GM21737 (cell line): ENCODE data around the gene ARID3A.

Experiments
- ATAC-seq: cut with Tn5 transposase; IDR thresholded peaks from one replicate; pipeline ENCODE4 v1.9.1; 2021; ENCODE audit warnings: mild to moderate bottlenecking, moderate library complexity; ENCODE audit not compliant: unreplicated experiment

Gene ARID3A

DNA sequence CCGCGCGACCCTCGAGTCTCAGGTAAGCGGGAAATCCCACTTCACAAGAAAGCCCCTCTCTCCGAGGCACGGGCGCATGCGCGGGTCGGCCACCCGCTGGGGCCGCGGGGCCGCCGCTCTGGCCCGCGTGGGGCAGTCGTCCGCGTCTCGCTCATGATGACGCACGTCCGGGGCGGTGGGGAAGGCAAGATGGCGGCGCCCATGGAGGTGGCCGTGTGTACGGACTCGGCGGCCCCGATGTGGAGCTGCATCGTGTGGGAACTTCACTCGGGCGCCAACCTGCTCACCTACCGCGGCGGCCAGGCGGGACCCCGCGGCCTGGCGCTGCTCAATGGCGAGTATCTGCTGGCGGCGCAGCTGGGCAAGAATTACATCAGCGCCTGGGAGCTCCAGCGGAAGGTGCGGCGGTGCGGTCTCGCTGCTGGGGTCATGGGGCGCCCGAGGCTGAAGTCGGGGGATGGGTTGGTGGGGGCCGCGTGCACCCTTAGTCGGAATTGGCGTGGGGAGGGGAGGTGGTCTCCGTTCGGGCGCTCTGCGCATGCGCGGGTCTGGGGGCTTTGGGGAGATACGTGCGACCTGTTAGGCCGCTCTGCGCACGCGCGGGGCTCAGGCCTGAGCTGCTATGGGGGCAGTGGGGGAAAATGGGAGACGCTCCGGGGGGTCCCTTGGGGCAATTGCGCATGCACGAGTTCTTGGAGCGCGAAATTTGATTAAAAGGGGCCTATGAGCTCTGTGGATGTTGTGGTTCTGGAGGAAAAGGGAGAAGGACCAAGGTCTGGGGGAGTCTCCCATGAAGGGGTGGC lies 58.5 kb downstream of the ARID3A start, which contains the start of gene WDR18:
WDR18 (plus strand) TSS at position 181 of the 803 bp plus-strand sequence; CDS start at position 190, 9 bp downstream.
- ATAC-seq: peak; percentile 67

DNA sequence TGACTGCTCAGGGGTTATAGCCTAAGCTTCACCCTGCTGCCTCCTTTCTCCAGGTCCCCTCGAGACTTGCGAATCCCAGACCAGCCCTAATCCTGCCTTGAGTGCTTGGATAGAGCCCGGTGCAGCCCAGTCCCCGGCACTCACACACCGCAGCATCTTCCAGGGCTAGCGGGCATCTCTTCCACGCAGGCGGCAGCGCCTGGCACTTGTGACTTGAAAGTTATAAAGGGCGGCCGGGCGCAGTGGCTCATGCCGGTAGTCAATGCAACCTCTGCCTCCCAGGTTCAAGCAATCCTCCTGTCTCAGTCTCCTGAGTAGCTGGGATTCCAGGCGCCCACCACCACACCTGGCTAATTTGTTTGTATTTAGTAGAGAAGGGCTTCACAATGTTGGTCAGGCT lies 60.2 kb downstream of the ARID3A start:
- no peak for ATAC-seq

DNA sequence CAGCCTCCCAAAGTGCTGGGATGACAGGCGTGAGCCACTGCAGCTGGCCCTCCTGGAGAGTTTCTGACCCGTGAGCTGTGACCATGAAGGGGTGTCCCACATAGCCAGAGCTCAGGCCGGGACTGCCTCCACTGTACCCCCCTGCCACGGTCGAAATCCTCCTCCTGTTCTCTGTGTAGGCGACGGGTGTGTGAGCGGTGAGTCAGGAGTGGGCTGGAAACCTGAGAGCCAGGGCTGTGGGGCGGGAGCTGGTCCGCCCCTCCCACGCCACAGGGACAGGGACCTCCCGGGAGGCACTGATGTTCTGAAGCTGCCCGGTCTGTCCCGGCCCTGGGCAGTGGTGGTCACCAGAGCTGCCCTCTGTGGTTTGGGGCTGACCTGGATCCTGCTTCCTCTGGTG lies 62.2 kb downstream of the ARID3A start:
- ATAC-seq: no peak

DNA sequence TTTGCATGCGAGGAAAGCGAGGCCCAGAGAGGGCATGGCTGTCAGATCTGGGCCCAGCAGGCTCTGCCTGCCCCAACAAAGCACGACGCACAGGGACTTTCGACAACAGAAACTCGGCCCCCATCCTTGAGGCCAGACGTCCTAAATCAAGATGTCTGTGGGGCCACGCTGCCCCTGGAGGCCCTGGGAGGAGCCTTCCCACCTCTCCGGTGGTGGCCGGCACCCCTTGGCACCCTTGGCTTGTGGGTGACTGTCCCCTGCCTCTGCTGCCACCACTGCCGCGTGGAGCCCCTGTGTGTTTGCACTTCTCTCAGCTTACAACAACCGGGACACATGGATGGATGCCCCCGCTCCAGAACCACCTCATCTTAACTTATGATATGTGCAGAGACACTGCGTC lies 62.7 kb downstream of the ARID3A start:
- ATAC-seq: no peak

DNA sequence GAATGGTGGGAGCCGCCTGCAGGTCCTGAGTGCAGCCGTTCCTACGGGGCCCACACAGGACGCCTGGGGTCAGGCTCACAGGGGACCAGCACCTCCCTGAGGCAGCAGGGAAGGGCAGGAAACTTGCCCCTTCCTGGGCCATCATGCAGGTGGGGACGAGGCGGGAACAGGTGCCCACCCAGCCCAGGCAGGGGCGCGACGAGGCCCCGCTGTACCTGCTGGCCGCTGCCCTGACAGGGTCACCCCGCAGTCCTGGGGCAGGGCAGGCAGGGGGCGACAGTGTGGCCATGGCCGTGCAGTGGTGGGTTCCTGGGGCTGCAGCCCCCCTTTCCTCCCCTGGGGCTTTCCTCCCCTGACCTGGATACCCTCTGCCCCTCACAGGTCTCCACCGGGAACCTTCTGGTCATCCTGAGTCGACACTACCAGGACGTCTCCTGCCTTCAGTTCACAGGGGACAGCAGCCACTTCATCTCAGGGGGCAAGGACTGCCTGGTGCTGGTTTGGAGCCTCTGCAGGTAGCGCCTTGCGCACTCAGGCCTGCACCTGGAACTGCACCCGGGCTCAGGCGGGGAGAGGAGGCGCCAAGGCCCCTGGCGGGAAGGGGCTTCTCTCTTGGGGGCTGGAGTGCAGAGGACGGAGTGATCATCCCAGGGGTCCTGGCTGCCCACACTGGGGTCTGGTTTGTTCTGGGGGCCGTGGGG lies 63.7 kb downstream of the ARID3A start:
- ATAC-seq: no peak

DNA sequence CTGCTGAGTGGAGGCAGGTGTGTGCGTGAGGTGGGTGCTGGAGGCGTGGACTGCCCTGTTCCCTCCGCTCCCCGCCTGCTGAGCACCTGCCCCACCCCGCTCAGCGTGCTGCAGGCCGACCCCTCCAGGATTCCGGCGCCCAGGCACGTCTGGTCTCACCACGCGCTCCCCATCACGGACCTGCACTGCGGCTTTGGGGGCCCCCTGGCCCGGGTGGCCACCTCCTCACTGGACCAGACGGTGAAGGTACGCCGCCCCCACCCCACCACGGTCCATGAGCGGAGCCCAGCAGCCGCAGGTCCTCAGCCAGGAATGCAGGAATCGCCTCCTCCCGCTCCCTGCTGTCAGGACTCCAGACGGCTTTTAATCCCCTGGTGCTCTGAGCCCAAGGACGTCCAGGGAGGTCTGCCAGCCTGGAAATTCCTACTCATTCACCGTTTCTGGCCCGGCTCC lies 64.3 kb downstream of the ARID3A start:
- no peak for ATAC-seq

DNA sequence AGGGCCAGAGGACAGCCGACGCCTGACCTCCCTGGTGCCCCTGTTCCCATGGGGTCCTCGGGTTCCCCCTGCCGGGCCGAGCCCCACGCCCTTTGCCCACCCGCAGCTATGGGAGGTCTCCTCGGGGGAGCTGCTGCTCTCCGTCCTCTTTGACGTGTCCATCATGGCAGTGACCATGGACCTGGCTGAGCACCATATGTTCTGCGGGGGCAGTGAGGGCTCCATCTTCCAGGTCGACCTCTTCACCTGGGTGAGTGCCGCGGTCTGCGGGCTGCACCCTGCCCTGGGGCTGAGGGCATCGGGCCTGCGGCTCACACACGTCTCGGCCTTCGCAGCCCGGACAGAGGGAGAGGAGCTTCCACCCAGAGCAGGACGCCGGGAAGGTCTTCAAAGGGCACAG lies 64.9 kb downstream of the ARID3A start:
- ATAC-seq: no peak

DNA sequence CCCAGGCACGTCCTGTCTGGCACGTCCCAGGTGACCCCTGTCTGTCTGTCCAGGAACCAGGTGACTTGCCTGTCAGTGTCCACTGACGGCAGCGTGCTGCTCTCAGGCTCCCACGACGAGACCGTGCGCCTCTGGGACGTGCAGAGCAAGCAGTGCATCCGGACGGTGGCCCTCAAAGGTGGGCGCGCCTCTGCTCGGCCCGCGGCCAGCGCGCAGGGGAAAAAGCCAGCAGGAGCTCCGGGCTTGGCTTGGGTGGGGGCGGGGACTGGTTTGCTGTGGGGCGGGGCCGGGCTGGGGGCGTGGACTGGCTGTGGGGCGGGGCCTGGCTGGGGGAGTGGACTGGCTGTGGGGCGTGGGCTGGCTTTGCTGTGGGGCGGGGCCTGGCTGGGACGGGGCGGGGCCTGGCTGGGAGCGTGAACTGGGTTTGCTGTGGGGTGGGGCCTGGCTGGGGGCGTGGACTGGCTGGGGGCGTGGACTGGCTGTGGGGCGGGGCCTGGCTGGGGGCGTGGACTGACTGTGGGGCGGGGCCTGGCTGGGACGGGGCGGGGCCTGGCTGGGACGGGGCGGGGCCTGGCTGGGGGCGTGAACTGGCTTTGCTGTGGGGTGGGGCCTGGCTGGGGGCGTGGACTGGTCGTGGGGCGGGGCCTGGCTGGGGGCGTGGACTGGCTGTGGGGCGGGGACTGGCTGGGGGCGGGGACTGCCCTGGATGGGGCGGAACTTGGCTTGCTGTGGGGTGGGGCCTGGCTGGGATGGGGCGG lies 65.5 kb downstream of the ARID3A start:
- ATAC-seq: no peak

DNA sequence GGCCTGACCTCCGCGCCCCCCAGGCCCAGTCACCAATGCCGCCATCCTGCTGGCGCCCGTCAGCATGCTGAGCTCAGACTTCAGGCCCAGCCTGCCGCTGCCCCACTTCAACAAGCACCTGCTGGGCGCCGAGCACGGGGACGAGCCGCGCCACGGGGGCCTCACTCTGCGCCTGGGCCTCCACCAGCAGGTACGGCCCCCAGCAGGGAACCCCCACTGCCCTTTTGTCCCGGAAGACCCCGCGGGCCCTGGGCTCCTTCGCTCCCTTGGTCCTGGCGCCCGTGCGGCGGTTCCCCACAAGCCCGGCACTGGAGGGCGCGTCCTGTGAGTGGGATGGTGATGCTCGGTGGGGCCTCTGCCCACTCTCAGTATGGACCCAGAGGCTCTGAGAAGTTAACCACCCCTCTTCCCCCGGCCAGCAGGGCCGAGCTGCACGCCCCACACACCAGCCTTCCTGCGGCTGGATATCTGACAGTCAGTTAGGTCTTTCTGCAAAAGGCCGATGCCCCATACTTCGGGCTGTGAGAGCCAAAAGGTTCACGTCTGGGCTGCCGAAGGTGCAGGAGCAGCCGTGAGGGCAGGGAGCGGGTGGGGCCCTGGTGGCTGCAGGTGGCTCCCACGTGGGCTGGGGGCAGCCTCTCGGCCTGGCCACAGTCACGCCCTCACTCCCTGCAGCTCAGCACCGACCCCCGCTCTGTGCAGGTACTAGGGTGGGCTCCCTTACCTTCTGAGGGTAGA lies 66.3 kb downstream of the ARID3A start:
- ATAC-seq: no peak

DNA sequence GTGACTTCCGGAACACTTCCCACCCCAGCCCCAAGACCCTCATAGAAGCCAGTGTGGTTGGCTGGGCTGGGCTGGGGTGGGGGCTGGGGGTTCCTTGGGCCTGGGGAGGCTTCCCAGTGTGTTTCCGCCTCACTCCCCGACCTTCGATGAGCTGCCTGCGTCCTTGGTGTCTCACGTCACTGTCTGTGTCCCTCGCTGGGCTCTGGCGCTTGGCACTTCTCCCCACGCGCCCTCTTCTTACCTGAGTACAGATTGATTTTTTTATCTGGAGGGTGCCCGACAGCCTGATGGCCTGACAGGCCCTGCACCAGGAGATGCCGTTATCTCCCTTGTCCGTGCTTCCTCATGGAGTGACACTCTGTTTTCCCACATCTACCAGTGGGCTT lies 66.8 kb downstream of the ARID3A start:
- no peak for ATAC-seq

DNA sequence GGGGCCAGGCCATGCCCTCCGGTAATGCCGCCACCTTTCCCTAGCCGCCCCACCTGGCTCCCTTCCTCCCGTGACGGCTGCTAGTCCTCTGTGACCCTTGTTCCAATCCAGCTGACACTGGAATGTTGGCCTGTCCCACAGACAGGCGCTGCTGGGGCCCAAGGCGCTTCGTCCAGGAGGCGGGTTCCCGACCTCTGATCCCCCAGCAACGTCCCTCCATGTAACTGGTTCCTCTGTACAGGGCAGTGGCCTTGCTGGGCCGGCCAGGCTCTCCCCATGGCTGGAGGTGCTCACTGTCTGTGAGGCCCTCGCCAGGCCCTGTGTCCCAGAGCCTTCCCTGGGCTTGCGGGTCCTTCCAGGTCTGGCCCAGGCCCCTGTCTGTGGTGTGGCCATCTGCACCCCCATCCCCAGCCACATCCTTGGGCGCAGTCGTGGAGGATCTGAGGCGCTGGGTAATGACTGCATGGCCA lies 67.6 kb downstream of the ARID3A start:
- ATAC-seq: no peak

DNA sequence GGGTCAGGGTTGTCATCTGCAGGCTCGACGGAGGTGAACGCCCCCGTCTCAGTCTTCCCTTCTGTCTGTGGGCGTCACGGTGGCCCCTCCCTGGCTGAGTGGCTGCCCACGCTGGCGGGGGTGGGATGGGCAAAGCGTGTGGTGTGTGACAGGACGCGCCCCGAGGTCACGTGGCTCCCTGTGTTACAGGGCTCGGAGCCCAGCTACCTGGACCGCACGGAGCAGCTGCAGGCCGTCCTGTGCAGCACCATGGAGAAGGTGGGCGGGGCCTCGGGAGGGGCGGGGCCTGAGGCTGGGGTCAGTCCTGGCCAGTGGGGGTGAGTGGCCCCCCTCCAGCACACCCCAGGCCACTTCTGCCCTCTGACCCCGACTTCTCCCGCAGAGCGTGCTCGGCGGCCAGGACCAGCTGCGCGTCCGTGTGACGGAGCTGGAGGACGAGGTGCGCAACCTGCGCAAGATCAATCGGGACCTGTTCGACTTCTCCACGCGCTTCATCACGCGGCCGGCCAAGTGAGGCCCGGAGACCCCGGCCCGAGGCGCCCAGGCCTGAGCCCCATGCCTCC lies 68.1 kb downstream of the ARID3A start:
- no peak for ATAC-seq

DNA sequence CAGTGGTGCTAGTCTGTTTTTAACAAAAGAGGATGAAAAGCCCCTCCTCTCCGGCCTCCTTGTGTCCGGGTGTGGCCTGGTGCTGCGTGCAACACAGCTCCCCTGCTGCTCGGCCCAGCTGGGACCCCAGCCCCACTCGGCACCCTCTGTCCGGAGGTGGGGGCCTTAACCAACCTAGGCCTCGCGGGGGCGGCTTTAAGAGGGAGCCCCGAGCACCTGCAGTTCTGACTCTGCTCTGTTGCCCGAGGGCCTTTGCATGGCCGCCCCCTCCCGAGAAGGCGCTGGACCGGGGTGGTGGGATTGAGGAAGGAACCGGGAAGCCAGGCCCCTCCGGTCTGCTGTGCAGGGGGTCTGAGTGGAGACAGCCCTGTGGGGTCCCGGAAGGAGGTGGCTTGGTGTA lies 68.7 kb downstream of the ARID3A start:
- no peak for ATAC-seq

DNA sequence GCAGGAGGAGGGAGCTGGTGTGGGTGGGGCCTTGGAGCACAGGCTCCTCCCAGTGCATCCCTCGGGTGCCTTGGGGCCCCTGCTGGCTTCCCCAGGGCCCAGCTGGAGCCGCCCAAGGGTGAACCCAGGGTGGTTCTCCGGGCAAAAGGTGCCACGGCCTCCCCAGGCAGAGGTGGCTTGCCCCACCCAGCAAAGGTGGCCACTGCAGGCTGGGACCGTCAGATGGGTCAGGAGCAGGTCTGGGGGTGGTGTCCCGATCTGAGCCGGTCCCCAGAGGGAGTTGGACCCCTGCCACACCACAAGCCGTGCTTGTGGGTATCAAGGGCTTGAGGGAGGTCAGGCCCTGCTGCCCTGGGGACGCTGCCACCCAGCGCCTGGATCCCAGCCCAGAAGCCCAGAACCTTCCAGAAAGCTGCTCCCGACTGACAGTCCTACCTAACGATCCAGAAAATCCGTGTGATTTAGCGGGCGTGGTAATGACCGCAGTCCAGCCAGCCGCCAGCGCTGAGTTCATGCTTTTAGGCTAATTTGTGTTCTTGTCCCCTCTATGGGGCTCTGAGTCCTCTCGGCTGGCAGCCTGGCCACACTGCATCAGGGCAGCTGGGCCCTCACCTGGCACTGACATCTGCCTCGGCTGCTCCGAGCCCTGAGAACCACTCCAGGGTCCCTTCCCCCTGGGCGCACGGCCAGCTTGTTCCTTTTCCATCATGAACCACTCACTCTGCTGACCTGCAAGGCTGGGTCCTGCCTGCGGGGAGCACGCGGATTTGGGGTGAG lies 69.4 kb downstream of the ARID3A start:
- ATAC-seq: no peak

DNA sequence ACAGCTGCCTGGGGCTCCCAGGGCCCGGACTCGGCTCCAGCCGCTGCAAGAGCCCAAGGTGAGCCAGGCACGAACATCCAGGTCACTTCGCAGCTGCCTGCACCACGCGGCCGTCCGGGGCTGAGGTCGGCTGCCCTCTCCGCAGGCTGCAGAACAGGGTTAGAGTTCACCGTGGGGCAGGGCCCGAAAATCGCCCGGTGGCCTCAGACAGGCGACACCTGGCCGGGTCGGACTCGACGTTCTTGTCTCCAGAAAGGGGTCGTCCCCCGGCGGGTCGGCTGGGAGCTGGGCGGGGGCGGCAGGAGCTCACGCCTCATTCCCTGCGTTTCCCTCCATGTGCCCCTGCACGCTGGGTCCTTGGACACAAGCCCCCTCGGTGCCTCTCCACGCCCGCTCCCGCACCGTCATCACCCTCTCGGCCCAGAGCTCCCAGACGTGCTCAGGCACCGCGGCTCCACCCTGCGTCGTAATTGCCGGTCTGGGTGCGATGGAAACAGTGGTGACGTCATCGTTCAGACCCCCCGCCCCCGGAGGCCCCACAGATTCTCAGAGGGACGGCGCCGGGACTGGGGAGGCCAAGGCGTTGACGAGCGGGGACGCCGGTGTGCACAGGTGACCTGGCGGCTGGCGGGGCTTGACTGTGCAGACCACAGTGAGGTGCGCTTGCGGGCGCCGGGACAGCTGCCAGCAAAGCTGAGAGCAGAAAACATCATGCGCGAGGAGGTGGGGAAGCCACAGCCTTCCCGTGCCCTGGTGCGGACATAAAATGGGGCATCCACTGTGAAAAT lies 70.4 kb downstream of the ARID3A start:
- no peak for ATAC-seq

DNA sequence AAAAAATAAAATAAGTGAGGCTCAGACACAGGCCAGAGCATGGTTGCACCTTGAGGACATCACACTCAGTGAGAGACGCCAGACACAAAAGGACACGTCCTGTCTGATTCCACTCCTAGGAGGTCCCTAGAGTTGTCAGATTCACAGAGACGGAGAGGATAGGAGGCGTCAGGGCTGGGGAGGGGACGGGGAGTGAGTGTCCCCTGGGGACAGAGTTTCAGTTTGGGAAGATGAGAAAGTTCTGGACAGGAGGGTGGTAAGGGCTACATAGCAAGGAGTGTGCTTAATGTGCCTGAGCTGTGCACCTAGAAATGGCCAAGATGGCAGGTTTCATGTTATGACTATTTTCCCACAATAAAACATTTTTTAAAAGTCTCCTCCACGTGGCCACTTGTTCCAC lies 72.2 kb downstream of the ARID3A start:
- no peak for ATAC-seq

DNA sequence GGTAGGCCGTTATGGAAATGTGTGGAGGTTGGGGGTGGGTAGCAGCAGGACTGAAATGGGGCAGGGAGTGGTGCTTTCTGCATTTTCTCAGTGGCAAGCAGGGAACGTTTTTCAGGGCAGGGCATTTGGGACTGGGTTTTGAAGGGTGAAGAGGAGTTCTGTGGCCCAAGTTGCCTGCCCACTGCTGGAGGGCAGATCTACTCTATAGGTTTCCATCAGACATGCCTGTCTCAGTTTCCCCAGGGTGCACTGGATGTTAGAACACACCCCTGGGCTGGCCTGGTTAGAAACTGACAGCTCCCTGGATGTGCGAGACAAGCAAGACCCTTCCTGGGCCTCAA lies 73.5 kb downstream of the ARID3A start:
- ATAC-seq: no peak

DNA sequence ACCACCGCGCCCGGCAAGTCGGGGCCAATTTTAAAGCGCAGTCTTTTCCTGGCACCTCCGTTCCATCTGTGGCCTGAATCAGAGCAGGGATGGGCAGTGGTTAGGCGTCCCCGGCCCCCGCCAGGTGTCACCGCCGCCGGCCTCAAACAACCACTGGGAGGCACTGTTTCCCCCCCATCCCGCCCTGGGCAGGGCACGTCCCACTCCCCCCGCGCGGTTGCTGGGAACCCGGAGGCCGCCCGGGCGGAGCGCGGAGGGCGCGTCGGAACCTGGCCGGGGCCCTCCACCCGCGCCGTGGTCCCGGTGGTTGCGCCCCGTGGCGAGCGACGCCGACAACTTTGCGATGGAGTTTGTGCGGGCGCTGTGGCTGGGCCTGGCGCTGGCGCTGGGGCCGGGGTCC lies 74.3 kb downstream of the ARID3A start, which contains the start of gene GRIN3B:
GRIN3B (plus strand) TSS at position 325 of the 400 bp plus-strand sequence; CDS start at position 344, 19 bp downstream.
- no peak for ATAC-seq
